ENCODE measurements around the gene SEC22A. TPM values are rescaled to one million over a fixed set of nuclear protein-coding genes. Genes with fewer than 3 reads are reported as not detected.

The SEC22A gene
- total and polyA plus RNA-seq, 10 of the 15 experiments (the other 5 are each of a cell fraction or from before 2014, with no cell fraction given): 19.3 to 70.3 (median 36.7) TPM

DNA sequence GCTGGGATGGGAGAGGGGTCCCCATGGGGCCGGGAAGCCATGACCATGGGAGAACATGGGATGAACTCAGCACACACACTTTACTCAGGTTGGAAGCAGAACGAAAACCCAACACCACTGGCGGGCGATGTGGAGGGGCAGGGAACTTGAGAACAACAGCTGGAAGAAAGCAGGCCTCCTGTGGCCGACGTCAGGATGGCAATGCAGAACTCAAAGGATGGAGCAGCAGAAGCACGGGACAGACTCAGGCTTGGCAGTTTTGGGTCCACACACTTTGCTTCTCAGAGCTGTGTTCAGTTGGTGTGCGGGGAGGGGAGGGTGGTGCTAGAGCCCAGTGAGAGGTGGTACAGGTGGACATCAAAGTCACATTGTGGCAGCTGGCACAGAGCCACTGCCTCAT, 80.7 kb downstream of the SEC22A start:
- SMC1A ChIA-PET (ENCODE audit: uncharacterized antibody, unreplicated experiment): no interaction called here
- BruUV-seq (replicated peaks): no TSS peak
- intact Hi-C loops (cut with micrococcal nuclease; ENCODE audit: unreplicated experiment): no loop called here
- TF ChIP-seq EGR1 (IDR thresholded peaks at IDR 0.05; ENCODE audit: borderline replicate concordance in 1 of 2, low read depth in 2 of 2, low read length in 2 of 2) (no peak), SUZ12 (IDR thresholded peaks at IDR 0.05; ENCODE audit: unreplicated experiment) (no peak), POLR2A (IDR thresholded peaks at IDR 0.05; ENCODE audit: low read depth, low read length) (no peak), ZNF217 (IDR thresholded peaks at IDR 0.05) (no peak), RBBP5 (conservative IDR thresholded peaks at IDR 0.05) (no peak), CHD2 (IDR thresholded peaks at IDR 0.05; ENCODE audit: borderline replicate concordance, low read depth, low read length) (no peak), CBX5 (IDR thresholded peaks at IDR 0.05; ENCODE audit: low read depth) (no peak), SMC3 (IDR thresholded peaks at IDR 0.05; ENCODE audit: borderline replicate concordance, low read length) (no peak)
- TF ChIP-seq, protein P1, sequence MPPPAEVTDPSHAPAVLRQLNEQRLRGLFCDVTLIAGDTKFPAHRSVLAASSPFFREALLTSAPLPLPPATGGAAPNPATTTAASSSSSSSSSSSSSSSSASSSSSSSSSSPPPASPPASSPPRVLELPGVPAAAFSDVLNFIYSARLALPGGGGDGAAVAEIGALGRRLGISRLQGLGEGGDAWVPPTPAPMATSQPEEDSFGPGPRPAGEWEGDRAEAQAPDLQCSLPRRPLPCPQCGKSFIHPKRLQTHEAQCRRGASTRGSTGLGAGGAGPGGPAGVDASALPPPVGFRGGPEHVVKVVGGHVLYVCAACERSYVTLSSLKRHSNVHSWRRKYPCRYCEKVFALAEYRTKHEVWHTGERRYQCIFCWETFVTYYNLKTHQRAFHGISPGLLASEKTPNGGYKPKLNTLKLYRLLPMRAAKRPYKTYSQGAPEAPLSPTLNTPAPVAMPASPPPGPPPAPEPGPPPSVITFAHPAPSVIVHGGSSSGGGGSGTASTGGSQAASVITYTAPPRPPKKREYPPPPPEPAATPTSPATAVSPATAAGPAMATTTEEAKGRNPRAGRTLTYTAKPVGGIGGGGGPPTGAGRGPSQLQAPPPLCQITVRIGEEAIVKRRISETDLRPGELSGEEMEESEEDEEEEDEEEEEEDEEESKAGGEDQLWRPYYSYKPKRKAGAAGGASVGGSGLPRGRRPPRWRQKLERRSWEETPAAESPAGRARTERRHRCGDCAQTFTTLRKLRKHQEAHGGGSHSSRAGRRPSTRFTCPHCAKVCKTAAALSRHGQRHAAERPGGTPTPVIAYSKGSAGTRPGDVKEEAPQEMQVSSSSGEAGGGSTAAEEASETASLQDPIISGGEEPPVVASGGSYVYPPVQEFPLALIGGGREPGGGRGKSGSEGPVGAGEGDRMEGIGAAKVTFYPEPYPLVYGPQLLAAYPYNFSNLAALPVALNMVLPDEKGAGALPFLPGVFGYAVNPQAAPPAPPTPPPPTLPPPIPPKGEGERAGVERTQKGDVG (CRISPR knock-in tag; IDR thresholded peaks at IDR 0.05): no peak
- TF ChIP-seq, protein P2, sequence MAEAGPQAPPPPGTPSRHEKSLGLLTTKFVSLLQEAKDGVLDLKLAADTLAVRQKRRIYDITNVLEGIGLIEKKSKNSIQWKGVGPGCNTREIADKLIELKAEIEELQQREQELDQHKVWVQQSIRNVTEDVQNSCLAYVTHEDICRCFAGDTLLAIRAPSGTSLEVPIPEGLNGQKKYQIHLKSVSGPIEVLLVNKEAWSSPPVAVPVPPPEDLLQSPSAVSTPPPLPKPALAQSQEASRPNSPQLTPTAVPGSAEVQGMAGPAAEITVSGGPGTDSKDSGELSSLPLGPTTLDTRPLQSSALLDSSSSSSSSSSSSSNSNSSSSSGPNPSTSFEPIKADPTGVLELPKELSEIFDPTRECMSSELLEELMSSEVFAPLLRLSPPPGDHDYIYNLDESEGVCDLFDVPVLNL (IDR thresholded peaks at IDR 0.05; ENCODE audit: low read depth, low read length): no peak
- TF ChIP-seq, protein P3, sequence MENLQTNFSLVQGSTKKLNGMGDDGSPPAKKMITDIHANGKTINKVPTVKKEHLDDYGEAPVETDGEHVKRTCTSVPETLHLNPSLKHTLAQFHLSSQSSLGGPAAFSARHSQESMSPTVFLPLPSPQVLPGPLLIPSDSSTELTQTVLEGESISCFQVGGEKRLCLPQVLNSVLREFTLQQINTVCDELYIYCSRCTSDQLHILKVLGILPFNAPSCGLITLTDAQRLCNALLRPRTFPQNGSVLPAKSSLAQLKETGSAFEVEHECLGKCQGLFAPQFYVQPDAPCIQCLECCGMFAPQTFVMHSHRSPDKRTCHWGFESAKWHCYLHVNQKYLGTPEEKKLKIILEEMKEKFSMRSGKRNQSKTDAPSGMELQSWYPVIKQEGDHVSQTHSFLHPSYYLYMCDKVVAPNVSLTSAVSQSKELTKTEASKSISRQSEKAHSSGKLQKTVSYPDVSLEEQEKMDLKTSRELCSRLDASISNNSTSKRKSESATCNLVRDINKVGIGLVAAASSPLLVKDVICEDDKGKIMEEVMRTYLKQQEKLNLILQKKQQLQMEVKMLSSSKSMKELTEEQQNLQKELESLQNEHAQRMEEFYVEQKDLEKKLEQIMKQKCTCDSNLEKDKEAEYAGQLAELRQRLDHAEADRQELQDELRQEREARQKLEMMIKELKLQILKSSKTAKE (IDR thresholded peaks at IDR 0.05; ENCODE audit: low read depth, poor library complexity, severe bottlenecking): no peak
- TF ChIP-seq, protein P4, sequence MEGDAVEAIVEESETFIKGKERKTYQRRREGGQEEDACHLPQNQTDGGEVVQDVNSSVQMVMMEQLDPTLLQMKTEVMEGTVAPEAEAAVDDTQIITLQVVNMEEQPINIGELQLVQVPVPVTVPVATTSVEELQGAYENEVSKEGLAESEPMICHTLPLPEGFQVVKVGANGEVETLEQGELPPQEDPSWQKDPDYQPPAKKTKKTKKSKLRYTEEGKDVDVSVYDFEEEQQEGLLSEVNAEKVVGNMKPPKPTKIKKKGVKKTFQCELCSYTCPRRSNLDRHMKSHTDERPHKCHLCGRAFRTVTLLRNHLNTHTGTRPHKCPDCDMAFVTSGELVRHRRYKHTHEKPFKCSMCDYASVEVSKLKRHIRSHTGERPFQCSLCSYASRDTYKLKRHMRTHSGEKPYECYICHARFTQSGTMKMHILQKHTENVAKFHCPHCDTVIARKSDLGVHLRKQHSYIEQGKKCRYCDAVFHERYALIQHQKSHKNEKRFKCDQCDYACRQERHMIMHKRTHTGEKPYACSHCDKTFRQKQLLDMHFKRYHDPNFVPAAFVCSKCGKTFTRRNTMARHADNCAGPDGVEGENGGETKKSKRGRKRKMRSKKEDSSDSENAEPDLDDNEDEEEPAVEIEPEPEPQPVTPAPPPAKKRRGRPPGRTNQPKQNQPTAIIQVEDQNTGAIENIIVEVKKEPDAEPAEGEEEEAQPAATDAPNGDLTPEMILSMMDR (IDR thresholded peaks at IDR 0.05 in 2 of 3, conservative IDR thresholded peaks at IDR 0.05 in 1 of 3; ENCODE audit: control insufficient read depth in 2 of 3, extremely low read depth in 1 of 3, insufficient read depth in 1 of 3, low read depth in 3 of 3, low read length in 3 of 3): no peak
- TF ChIP-seq, protein P5, sequence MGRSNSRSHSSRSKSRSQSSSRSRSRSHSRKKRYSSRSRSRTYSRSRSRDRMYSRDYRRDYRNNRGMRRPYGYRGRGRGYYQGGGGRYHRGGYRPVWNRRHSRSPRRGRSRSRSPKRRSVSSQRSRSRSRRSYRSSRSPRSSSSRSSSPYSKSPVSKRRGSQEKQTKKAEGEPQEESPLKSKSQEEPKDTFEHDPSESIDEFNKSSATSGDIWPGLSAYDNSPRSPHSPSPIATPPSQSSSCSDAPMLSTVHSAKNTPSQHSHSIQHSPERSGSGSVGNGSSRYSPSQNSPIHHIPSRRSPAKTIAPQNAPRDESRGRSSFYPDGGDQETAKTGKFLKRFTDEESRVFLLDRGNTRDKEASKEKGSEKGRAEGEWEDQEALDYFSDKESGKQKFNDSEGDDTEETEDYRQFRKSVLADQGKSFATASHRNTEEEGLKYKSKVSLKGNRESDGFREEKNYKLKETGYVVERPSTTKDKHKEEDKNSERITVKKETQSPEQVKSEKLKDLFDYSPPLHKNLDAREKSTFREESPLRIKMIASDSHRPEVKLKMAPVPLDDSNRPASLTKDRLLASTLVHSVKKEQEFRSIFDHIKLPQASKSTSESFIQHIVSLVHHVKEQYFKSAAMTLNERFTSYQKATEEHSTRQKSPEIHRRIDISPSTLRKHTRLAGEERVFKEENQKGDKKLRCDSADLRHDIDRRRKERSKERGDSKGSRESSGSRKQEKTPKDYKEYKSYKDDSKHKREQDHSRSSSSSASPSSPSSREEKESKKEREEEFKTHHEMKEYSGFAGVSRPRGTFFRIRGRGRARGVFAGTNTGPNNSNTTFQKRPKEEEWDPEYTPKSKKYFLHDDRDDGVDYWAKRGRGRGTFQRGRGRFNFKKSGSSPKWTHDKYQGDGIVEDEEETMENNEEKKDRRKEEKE (IDR thresholded peaks at IDR 0.05): no peak

More for the DNA sequence above, 80.7 kb downstream of the SEC22A start:
- ATAC-seq (no peak), FAIRE-seq (no peak), DNase-seq (ENCODE audit: low read depth, low spot score) (no peak)
- no peaks in the 10 kb centered on the region for H3K4me1 ChIP-seq (ENCODE audit: control insufficient read depth, insufficient read depth, low read length)
- no peak overlapping the region for H3K9ac ChIP-seq (ENCODE audit: control insufficient read depth, insufficient read depth, low read length)
- H4K20me1 ChIP-seq (ENCODE audit: control insufficient read depth, insufficient read depth): no peaks in the 10 kb centered on the region
- no peaks in the 10 kb centered on the region for H3K36me3 ChIP-seq (ENCODE audit: control insufficient read depth in 2 of 2, insufficient read depth in 2 of 2, low read length in 1 of 2)
- 85% methylated on average over 8 of the region's 8 CpGs for WGBS (ENCODE audit: insufficient coverage, insufficient replicate concordance, low lambda C conversion rate, missing lambda C conversion rate)
- H3K79me2 ChIP-seq (ENCODE audit: control insufficient read depth, insufficient read depth, low read length): no peaks in the 10 kb centered on the region
- no peak overlapping the region for H3K4me2 ChIP-seq (ENCODE audit: control insufficient read depth, insufficient read depth)
- no peak overlapping the region for H2AFZ ChIP-seq (ENCODE audit: control insufficient read depth, low read depth, low read length)
- H3K27ac ChIP-seq (ENCODE audit: control insufficient read depth, insufficient read depth): no peak overlapping the region
- no peak overlapping the region for H3K4me3 ChIP-seq
- ChIA-PET CTCF (no interaction called here), POLR2A (no interaction called here), RAD21 (ENCODE audit: unreplicated experiment) (no interaction called here)
- no peaks in the 10 kb centered on the region for H3K9me3 ChIP-seq (replicated peaks; ENCODE audit: control insufficient read depth, insufficient read depth, low read length)
- in situ Hi-C loops (cut with MboI): no loop called here
- H3K27me3 ChIP-seq (replicated peaks in 1 of 2; ENCODE audit: control insufficient read depth in 2 of 2, insufficient read depth in 2 of 2, low read length in 1 of 2): no peaks in the 10 kb centered on the region

All from GM12878 (cell line).